ENCODE data around the gene FGFR4. TPM values are rescaled to one million over a fixed set of nuclear protein-coding genes. Genes with fewer than 3 reads are reported as not detected.
A peak's percentile ranks its signal among the peaks of the same experiment; 100 is the strongest.

Gene FGFR4
- total RNA-seq, 1 experiment from 2014 or later = 158 TPM

GRCh38 chr5:177084175-177084574, 2.5 kb upstream of the FGFR4 start:
- no peak for DNase-seq (ENCODE audit: low spot score)

GRCh38 chr5:177085985-177086653, 596 bp upstream of the FGFR4 start:
- peak; percentile 61 for DNase-seq (ENCODE audit: low spot score)

- peak; percentile 52 for DNase-seq (ENCODE audit: low spot score)
Measured at GRCh38 chr5:177087398-177088005, 787 bp downstream of the FGFR4 start.

- no peak for DNase-seq (ENCODE audit: low spot score)
Measured at GRCh38 chr5:177089127-177089526, 2.4 kb downstream of the FGFR4 start.

- no peak for DNase-seq (ENCODE audit: low spot score)
Measured at GRCh38 chr5:177089825-177090641, 3.3 kb downstream of the FGFR4 start.

GRCh38 chr5:177090813-177091212, 4.1 kb downstream of the FGFR4 start:
- DNase-seq (ENCODE audit: low spot score) = no peak

GRCh38 chr5:177091232-177091631, 4.5 kb downstream of the FGFR4 start:
- no peak for DNase-seq (ENCODE audit: low spot score)

GRCh38 chr5:177092178-177093081, 5.7 kb downstream of the FGFR4 start:
- no peak for DNase-seq (ENCODE audit: low spot score)

GRCh38 chr5:177093082-177093712, 6.5 kb downstream of the FGFR4 start:
- no peak for DNase-seq (ENCODE audit: low spot score)

- DNase-seq (ENCODE audit: low spot score) = no peak
Measured at GRCh38 chr5:177093803-177094202, 7.1 kb downstream of the FGFR4 start.

GRCh38 chr5:177094224-177095087, 7.7 kb downstream of the FGFR4 start:
- DNase-seq (ENCODE audit: low spot score) = no peak

- DNase-seq (ENCODE audit: low spot score) = no peak
Measured at GRCh38 chr5:177095088-177095669, 8.5 kb downstream of the FGFR4 start.

- DNase-seq (ENCODE audit: low spot score) = no peak
Measured at GRCh38 chr5:177096162-177097015, 9.7 kb downstream of the FGFR4 start.

GRCh38 chr5:177097016-177097985, 10.6 kb downstream of the FGFR4 start:
- DNase-seq (ENCODE audit: low spot score) = no peak

- no peak for DNase-seq (ENCODE audit: low spot score)
Measured at GRCh38 chr5:177098120-177098469, 11.4 kb downstream of the FGFR4 start.

GRCh38 chr5:177098470-177099141, 11.9 kb downstream of the FGFR4 start:
- no peak for DNase-seq (ENCODE audit: low spot score)
